Effector memory CD8-positive, alpha-beta T cell (primary cell): ENCODE results near the gene ALG6.
"Not testable (repeated sequence)": the region's sequence is repeated elsewhere in the genome, so short reads cannot be mapped to it uniquely, and the experiment has no call there.

Experiments used
- ATAC-seq: fragments of 150-1000 bp; cut with Tn5 transposase; replicated peaks from 2 replicates; pipeline ENCODE4 v1.10.0; 2021; ENCODE audit warnings: mild to moderate bottlenecking, moderate library complexity
- DNase-seq, 3 experiments: peaks; one replicate each; pipeline ENCODE4 v3.0.0; 2021
- H3K27ac Mint-ChIP-seq, 2 donors: one replicate each; pipeline ENCODE4 v1.8.0; 2022; ENCODE audit warnings: mild to moderate bottlenecking in 2 of 2, mixed read lengths in 2 of 2, moderate library complexity in 2 of 2
- H3K27me3 Mint-ChIP-seq, 2 donors: one replicate each; pipeline ENCODE4 v1.8.0; 2022; ENCODE audit warnings: mixed read lengths in 2 of 2
- H3K36me3 Mint-ChIP-seq: one replicate; pipeline ENCODE4 v1.8.0; 2022; ENCODE audit warnings: mild to moderate bottlenecking, moderate library complexity, mixed read lengths; ENCODE audit not compliant: insufficient read depth
- H3K4me1 Mint-ChIP-seq, 2 donors: one replicate each; pipeline ENCODE4 v1.8.0; 2022; ENCODE audit warnings: low read depth in 2 of 2, mixed read lengths in 2 of 2
- H3K4me3 Mint-ChIP-seq, 2 donors: one replicate each; pipeline ENCODE4 v1.8.0; 2022; ENCODE audit warnings: mild to moderate bottlenecking in 2 of 2, mixed read lengths in 2 of 2, moderate library complexity in 2 of 2
- H3K9me3 Mint-ChIP-seq, 2 donors: one replicate each; pipeline ENCODE4 v1.8.0; 2022; ENCODE audit warnings: mixed read lengths in 2 of 2

ALG6 gene

DNA sequence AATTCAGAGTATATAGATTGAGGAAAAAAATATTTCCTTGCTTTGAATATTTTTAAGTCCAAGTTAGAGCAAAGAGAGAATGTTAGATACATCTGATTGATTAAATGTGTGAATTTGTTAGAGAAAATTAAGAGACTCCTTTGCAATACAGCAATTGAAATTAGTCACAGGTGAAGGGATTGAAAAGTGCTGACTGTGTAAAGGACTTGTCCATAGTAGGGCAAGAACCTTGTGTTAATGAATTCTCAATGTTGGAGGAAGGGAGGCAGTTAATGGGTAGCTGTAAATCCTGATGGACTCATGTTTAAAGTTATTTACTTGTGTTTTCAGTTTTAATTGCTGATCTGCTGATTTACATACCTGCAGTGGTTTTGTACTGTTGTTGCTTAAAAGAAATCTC lies 38.6 kb downstream of the ALG6 start:
- peaks cover 43% of the 10 kb centered on the region for H3K36me3 Mint-ChIP-seq
- H3K27ac Mint-ChIP-seq, result no peak overlapping the region
- no peaks in the 10 kb centered on the region for H3K27me3 Mint-ChIP-seq
- no peaks in the 10 kb centered on the region for H3K4me1 Mint-ChIP-seq
- H3K4me3 Mint-ChIP-seq, result no peak overlapping the region
- no peak for DNase-seq
- ATAC-seq, result no peak
- no peaks in the 10 kb centered on the region for H3K9me3 Mint-ChIP-seq

DNA sequence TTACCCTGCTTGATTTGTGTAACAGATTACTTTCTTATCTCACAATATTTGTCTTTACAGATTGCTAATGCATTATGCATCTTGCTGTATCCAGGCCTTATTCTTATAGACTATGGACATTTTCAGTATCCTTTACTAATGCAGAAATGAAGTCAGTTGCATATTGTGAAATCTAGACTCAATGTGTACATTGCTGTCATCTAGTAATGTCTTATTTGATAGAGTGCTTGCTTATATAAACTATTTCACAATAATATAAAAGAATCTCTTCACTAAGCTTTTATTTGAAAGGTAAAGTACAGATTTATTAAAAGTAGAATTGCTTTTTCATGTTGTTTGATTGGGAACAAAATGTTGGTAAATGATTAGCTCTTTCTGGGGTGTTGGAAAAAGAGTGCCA lies 39.6 kb downstream of the ALG6 start:
- DNase-seq, result no peak
- H3K9me3 Mint-ChIP-seq, result no peaks in the 10 kb centered on the region
- no peaks in the 10 kb centered on the region for H3K27me3 Mint-ChIP-seq
- H3K36me3 Mint-ChIP-seq, result peaks cover 37% of the 10 kb centered on the region
- no peak overlapping the region for H3K27ac Mint-ChIP-seq
- no peaks in the 10 kb centered on the region for H3K4me1 Mint-ChIP-seq
- ATAC-seq, result no peak
- H3K4me3 Mint-ChIP-seq, result no peak overlapping the region

DNA sequence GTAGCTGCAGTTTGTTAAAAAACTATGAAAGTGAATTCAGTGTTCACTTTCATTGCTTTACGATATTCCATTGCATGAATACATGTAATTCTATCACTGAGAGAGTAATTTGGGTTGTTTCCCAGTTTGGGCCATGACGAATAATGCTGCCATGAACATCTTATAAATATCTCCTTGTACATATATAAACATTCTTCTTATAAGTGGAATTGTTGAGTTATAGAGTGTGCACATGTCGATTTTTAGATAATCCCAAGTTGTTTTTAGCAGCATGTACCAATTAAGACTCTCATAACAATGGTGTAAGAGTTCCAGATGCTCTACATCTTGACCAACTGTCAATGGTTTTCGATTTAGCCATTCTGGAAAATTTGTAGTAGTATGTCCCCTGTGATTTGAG lies 40.9 kb downstream of the ALG6 start:
- Mint-ChIP-seq H3K36me3 (peaks cover 30% of the 10 kb centered on the region), H3K4me3 (no peak overlapping the region), H3K27me3 (no peaks in the 10 kb centered on the region), H3K9me3 (no peaks in the 10 kb centered on the region), H3K4me1 (no peaks in the 10 kb centered on the region), H3K27ac (no peak overlapping the region)
- DNase-seq (no peak), ATAC-seq (no peak)

DNA sequence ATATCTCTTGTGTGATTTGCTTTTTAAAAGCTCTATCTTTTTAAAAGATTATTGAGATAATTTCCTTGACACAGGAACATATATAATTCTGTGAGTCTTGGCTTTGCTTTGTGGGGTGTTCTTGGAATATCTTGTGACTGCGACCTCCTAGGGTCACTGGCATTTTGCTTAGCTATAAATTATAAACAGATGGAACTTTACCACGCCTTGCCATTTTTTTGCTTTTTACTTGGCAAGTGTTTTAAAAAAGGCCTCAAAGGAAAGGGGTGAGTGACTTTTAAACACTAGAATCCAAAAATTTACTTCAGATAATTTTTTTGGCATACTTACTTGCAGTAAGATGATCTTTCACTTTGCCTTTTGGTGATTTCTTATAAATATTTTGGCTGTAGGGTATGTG lies 43.6 kb downstream of the ALG6 start:
- Mint-ChIP-seq H3K4me1 (no peaks in the 10 kb centered on the region), H3K27me3 (no peaks in the 10 kb centered on the region), H3K36me3 (peaks cover 18% of the 10 kb centered on the region), H3K9me3 (no peaks in the 10 kb centered on the region), H3K27ac (no peak overlapping the region), H3K4me3 (no peak overlapping the region)
- DNase-seq, result no peak
- ATAC-seq, result no peak

DNA sequence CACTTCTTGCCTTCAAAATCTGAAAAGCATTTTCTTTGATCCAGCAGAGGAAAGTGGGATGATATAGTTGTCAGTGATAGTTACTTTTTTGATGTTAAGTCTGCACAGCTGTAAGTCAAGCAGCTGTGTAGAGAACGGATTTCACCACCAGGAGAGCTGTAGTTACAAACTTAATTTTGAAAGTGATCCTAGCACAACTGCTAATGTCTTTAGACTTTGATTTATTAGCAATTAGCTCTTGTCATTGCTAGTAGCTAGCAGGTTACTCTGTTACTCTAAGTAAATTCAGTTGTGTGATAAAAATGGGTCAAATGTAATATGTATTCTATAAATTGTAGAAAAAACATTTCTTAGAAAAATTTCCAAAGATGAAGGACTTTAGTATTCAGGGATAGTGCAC lies 46.0 kb downstream of the ALG6 start:
- Mint-ChIP-seq H3K9me3 (no peaks in the 10 kb centered on the region), H3K4me1 (no peaks in the 10 kb centered on the region), H3K4me3 (no peak overlapping the region), H3K27me3 (no peaks in the 10 kb centered on the region), H3K36me3 (peaks cover 20% of the 10 kb centered on the region), H3K27ac (no peak overlapping the region)
- DNase-seq (no peak), ATAC-seq (no peak)

DNA sequence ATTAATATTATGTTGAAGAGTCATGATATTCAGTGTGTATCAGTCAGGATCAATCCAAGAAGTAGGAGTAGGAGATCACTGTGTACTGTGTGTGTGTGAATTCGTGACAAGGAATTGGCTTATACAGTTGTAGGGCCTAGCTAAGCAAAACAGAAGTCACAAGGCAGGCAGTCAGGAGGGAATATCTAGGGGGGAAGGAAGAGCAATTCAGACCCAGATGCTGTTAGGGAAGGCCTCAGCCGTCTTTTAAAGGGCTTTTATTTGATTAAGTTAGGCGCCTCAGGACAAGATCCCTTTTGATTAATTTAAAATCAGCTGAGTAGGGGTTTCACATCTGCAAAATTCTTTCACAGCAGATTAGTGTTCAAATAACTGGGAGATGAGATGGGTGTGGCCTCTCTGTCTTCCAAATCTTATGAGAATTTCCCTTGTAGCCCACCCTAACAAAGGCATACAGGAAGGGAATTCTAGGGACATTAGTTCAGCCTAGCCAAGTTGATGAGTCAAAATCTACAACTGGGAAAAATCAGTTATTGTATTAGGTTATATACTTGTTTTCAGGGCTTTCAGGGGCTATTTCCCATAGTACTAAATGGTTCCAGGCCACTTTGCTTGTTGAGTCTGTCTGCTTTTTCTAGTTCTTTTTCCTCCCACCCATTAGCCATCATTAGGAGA lies 47.4 kb downstream of the ALG6 start:
- Mint-ChIP-seq H3K36me3 (peaks cover 20% of the 10 kb centered on the region), H3K4me1 (no peaks in the 10 kb centered on the region), H3K4me3 (no peak overlapping the region), H3K27ac (no peak overlapping the region), H3K9me3 (no peaks in the 10 kb centered on the region), H3K27me3 (no peaks in the 10 kb centered on the region)
- DNase-seq, result no peak
- no peak for ATAC-seq

DNA sequence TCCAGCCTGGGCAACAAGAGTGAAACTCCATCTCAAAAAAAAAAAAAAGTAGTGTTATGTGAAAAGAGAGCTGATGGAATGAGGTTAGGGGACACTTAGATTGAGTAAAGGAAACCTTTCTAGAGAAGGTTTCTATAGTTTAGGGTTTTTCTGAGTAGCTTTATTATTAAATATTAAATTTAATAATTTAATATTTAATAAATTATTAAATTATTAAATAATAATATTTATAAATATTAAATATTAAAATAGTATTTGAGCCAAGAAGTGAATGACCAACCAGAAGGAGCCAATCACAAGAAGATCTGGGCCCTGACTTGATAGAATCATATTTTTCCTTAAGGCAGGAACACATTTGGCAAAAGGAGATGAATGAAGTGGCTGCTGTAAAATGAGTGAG lies 50.7 kb downstream of the ALG6 start:
- no peaks in the 10 kb centered on the region for H3K9me3 Mint-ChIP-seq
- no peak overlapping the region for H3K27ac Mint-ChIP-seq
- H3K4me3 Mint-ChIP-seq, result no peak overlapping the region
- no peaks in the 10 kb centered on the region for H3K27me3 Mint-ChIP-seq
- H3K36me3 Mint-ChIP-seq, result peaks cover 17% of the 10 kb centered on the region
- DNase-seq, result no peak
- no peaks in the 10 kb centered on the region for H3K4me1 Mint-ChIP-seq
- ATAC-seq, result no peak

DNA sequence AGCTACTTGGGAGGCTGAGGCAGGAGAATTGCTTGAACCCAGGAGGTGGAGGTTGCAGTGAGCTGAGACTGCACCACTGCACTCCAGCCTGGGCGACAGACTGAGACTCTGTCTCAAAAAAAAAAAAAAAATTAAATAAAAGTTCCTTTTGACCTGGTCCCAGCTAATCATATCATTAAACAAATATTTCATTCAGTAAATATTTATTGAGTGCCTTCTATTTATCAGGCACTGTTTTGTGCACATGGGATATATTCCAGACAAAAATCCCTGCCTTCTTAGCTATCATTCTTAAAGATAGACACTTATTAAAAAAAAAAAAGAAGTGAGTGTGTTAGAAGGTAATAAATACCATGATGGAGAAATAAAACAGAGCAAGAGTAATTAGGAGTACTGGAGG lies 53.3 kb downstream of the ALG6 start:
- not testable (repeated sequence) for H3K27ac Mint-ChIP-seq, DNase-seq, ATAC-seq, H3K9me3 Mint-ChIP-seq, H3K4me1 Mint-ChIP-seq, H3K27me3 Mint-ChIP-seq, H3K4me3 Mint-ChIP-seq
- peaks cover 10% of the 10 kb centered on the region for H3K36me3 Mint-ChIP-seq

DNA sequence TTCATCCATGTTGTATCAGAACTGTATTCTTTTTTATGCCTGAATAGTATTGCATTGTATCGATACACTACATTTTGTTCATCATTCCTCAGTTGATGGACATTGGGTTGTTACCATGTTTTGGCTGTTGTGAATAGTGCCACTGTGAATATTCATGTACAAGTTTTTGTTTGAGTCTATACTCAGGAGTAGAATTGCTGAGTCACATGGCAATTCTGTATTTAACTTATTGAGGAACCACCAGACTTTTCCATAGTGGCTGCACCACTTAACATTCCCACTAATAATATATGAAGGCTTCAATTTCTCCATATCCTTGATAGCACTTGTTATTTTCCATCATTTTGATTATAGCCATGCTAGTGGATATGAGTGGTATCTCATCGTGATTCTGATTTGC lies 56.2 kb downstream of the ALG6 start:
- Mint-ChIP-seq H3K27me3 (no peaks in the 10 kb centered on the region), H3K4me1 (no peaks in the 10 kb centered on the region), H3K4me3 (no peak overlapping the region), H3K9me3 (no peaks in the 10 kb centered on the region), H3K36me3 (peaks cover 6% of the 10 kb centered on the region), H3K27ac (no peak overlapping the region)
- no peak for ATAC-seq
- DNase-seq, result no peak

DNA sequence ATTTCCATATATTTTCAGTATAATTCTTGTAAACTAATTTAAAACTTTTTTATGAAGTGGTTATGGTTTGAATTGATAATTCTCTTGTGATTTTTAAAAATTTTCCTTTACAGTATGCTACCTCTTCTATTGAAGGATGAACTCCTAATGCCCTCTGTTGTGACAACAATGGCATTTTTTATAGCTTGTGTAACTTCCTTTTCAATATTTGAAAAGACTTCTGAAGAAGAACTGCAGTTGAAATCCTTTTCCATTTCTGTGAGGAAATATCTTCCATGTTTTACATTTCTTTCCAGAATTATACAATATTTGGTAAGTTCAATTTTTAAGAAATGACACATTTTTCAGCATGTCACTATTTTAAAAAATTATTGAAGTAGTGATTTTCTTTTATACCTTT lies 61.4 kb downstream of the ALG6 start:
- Mint-ChIP-seq H3K36me3 (peaks cover 18% of the 10 kb centered on the region), H3K4me1 (no peaks in the 10 kb centered on the region), H3K27me3 (no peaks in the 10 kb centered on the region), H3K27ac (no peak overlapping the region), H3K4me3 (no peak overlapping the region), H3K9me3 (peaks cover 0 to 1% of the 10 kb centered on the region in 2 donors)
- DNase-seq (no peak), ATAC-seq (no peak)

DNA sequence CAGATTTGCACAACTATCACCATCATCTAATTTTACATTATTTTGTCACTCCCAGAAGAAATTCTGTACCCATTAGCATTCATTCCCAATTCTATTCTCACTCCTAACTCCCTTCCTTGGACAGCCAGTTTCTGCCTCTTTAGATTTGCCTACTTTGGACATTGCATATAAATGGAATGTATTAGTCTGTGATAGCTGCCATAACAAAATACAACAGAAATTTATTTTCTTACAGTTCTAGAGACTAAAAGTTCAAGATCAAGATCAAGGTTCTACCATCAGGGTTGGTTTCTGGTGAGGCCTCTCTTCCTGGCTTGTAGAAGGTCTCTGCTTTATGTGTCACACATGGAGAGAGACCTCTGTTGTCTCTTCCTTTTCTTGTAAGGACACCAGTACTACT lies 61.9 kb downstream of the ALG6 start:
- H3K36me3 Mint-ChIP-seq, result peaks cover 18% of the 10 kb centered on the region
- ATAC-seq (no peak), DNase-seq (no peak)
- H3K27ac Mint-ChIP-seq, result no peak overlapping the region
- peaks cover 0 to 1% of the 10 kb centered on the region in 2 donors for H3K9me3 Mint-ChIP-seq
- H3K4me1 Mint-ChIP-seq, result no peaks in the 10 kb centered on the region
- H3K27me3 Mint-ChIP-seq, result no peaks in the 10 kb centered on the region
- H3K4me3 Mint-ChIP-seq, result no peak overlapping the region

DNA sequence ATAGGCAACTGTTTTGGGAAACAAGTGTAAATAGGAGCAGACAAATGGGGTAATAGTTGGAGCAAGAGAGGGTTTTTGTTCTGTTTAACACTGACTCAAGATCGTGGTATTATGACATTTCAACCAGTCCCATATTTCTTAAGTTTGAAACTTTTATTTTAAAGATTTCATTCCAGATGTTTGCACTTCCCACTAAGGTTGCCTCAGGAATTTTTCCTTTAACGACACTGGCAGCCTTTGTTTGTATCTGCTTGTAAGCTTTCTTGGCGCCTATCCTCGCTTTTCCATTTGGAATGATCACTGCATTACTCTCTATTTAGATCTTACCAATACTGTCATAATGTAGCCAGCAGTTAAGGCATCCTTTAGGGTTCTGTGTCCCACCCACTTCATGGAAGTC lies 67.7 kb downstream of the ALG6 start:
- DNase-seq (no peak), ATAC-seq (no peak)
- Mint-ChIP-seq H3K9me3 (no peaks in the 10 kb centered on the region), H3K36me3 (peaks cover under 1% of the 10 kb centered on the region), H3K27ac (no peak overlapping the region), H3K4me3 (no peak overlapping the region), H3K27me3 (no peaks in the 10 kb centered on the region), H3K4me1 (no peaks in the 10 kb centered on the region)

DNA sequence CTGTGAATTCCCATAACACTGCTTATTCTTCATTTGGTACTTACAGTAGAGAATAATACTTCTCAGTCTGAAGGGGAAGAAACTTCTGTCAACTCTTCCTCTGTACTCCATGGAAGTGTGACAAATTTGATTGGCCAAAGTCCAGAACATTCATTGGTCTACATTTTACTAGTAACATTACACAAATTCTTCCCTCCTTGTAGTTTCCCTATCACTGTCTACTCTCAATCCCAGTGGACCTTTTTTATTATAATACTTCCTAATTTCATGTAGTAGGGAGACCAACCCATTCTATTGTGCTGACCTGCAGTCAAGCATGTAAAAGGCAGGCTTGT lies 74.7 kb downstream of the ALG6 start:
- H3K27me3 Mint-ChIP-seq, result no peaks in the 10 kb centered on the region
- no peak overlapping the region for H3K4me3 Mint-ChIP-seq

DNA sequence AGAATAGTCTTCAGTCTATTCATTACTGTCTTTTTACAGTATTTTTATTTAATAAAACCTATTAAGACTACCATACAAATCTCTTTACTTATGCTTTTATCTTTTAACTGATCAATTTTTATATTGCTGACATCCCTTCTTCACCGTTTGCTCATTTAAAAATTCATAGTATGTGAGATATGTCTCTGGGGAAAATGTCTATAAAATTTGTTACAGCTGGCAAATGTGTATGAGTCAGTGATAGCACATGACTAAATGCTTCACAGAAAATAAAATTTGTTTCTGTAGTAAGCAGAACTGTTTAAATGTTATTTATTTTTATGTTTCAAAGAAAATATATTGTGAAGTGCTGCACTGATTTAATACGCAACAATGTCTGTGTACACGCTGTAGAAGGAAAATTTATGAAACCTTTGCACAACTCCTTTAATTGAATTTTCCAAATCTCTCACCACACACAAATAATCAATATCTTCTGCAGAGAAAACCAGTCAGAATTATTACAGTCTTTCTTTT lies 81.4 kb downstream of the ALG6 start:
- ATAC-seq, result no peak

More for the DNA sequence above, 74.7 kb downstream of the ALG6 start:
- no peaks in the 10 kb centered on the region for H3K4me1 Mint-ChIP-seq
- DNase-seq (no peak), ATAC-seq (no peak)
- no peaks in the 10 kb centered on the region for H3K36me3 Mint-ChIP-seq
- no peaks in the 10 kb centered on the region for H3K9me3 Mint-ChIP-seq
- no peak overlapping the region for H3K27ac Mint-ChIP-seq

DNA sequence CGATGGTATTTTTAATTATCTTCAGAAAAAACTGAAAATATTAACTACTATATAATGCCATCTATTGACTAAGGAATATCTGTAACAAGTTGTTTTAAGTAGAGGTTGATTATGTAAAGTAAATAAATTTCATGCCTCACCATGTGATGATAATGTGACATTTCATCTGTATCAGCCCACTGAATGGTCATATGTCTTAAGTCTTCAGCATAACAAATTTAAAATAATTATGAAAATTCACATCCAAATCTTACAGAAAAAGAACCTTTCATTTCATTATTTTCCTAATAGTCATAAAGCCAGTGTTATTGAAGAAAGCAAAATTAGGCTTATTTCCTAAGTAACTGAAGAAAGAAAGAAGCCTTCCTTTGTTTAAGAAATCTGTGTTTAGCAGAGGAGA lies 83.0 kb downstream of the ALG6 start:
- no peaks in the 10 kb centered on the region for H3K4me1 Mint-ChIP-seq
- no peak overlapping the region for H3K4me3 Mint-ChIP-seq
- DNase-seq (no peak), ATAC-seq (no peak)
- H3K36me3 Mint-ChIP-seq, result peaks cover 3% of the 10 kb centered on the region
- H3K27me3 Mint-ChIP-seq, result no peaks in the 10 kb centered on the region
- H3K9me3 Mint-ChIP-seq, result no peaks in the 10 kb centered on the region
- H3K27ac Mint-ChIP-seq, result peak overlapping the region in 1 of 2 donors; percentile 19

More for the DNA sequence above, 81.4 kb downstream of the ALG6 start:
- no peak for DNase-seq
- Mint-ChIP-seq H3K27me3 (no peaks in the 10 kb centered on the region), H3K9me3 (no peaks in the 10 kb centered on the region), H3K4me1 (no peaks in the 10 kb centered on the region), H3K4me3 (no peak overlapping the region), H3K36me3 (peaks cover 3% of the 10 kb centered on the region), H3K27ac (no peak overlapping the region)
